ENCODE results near the gene SCP2. TPM values are rescaled to one million over a fixed set of nuclear protein-coding genes. Genes with fewer than 3 reads are reported as not detected.

Gene SCP2
- total and polyA plus RNA-seq, 2 donors: 121 to 137 TPM

DNA sequence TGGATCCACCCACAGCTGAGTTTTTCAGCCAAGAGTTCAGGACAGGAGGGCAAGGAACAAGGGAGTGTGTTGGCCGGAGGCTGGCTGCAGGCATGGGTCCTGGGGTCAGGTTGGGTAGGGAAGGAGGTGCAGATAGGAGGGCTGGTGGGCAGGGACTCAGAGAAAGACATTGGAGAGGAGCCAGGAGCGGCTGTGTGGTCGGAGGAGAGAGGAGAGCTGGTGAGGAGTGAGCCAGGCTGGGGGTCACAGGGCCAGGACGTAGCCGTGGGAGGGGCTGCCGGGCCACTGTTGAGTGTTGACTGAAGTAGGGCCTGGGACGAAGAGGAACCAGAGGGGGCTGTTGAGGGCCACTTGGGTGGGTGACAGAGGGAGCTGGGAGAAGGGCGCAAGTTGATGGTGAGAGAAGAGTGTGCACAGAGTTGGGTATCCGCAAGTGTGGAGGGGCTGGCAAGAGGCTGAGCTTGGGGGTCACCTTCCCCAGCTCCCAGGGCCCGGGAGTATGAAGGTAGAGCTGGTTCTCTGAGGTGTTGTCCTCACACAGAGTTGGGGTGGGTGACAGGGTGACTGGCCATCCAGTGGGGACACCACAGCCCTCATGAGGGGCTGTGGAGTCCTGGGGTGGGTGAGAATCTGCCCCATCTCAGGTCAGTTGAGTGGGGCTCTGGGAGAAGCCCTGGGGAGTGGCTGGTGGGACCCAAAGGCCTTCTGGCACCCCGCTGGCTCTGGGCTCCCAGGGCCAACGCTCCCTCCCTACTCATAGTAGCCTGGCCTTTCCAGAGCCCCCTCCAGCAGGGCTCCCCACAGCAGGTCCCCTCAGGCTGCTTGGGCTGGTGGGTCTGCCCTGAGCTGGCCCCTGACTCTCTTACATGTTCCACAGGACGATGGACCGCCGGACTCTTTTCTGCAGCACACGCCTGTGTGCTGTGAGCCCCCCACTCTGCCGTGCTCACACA lies 156.8 kb downstream of the SCP2 start:
- Histone ChIP-seq H3K36me3 (ENCODE audit: insufficient read depth) (no peaks in the 10 kb centered on the region), H3K27ac (ENCODE audit: low read depth) (no peak overlapping the region)
- WGBS: 83% methylated on average over 17 of the region's 17 CpGs

DNA sequence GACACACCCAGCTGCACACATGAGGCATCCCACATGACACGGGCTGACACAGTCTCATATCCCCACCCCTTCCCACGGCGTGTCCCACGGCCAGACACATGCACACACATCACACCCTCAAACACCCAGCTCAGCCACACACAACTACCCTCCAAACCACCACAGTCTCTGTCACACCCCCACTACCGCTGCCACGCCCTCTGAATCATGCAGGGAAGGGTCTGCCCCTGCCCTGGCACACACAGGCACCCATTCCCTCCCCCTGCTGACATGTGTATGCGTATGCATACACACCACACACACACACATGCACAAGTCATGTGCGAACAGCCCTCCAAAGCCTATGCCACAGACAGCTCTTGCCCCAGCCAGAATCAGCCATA lies 157.5 kb downstream of the SCP2 start:
- no peak for DNase-seq (ENCODE audit: extremely low spot score)
- Histone ChIP-seq H3K27ac (ENCODE audit: low read depth) (no peak overlapping the region), H3K36me3 (ENCODE audit: insufficient read depth) (no peaks in the 10 kb centered on the region), H3K4me3 (ENCODE audit: low read depth, low read length) (no peak overlapping the region), H3K4me1 (ENCODE audit: insufficient read depth) (no peaks in the 10 kb centered on the region)
- WGBS: 85% methylated on average over 8 of the region's 8 CpGs

More for the DNA sequence above, 156.8 kb downstream of the SCP2 start:
- H3K4me1 ChIP-seq (ENCODE audit: insufficient read depth): no peaks in the 10 kb centered on the region
- no peak overlapping the region for H3K4me3 ChIP-seq (ENCODE audit: low read depth, low read length)
- no peak for DNase-seq (ENCODE audit: extremely low spot score)

DNA sequence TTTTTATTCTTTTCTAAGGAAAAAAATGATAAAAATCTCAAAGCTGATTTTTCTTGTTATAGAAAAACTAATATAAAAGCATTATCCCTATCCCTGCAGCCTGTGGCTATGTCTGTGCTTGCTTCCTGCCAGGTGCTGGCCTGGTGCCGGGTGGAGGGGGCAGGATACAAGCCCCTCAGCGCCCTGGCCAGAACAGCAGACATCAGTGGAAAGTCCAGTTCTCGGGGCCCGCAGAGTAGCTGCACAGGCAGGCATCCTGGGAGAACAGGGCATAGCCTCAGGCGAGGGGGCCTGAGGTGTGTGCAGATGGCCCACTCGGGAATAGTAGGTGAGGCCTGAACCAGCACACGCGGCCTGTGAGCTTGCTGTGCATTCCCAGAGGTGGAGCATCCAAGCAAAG lies 158.3 kb downstream of the SCP2 start:
- no peak for DNase-seq (ENCODE audit: extremely low spot score)
- H3K36me3 ChIP-seq (ENCODE audit: insufficient read depth): no peaks in the 10 kb centered on the region
- WGBS: 95% methylated on average over 8 of the region's 8 CpGs
- no peaks in the 10 kb centered on the region for H3K4me1 ChIP-seq (ENCODE audit: insufficient read depth)
- no peak overlapping the region for H3K27ac ChIP-seq (ENCODE audit: low read depth)
- no peak overlapping the region for H3K4me3 ChIP-seq (ENCODE audit: low read depth, low read length)

DNA sequence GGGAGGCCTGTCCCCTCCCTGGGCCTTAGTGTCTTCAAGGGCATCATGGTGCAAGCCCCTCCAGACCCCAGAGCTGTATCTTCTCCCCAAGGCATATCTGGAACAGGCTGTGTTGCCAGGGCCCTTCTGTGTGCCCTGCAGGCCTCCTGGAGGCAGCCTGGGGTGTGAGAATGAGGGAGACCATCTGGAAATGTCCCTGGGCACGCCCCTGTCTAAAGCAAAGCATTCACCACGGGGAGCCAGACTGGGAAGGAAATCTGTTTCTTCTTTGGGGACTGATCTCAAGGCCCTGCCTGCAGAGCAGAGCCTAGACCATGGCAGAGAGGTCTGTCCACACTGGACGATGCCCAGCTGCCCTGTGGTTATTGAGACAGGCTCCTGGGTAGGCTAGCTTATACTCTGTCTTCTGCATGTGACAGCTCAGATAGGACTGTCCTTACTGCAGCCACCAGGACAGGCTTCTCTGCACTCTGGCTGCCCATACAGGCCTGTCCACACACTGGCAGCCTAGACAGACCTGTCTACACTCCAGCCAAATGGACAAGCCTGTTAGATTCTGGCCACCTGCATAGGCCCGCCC lies 159.5 kb downstream of the SCP2 start:
- H3K4me1 ChIP-seq (ENCODE audit: insufficient read depth): no peaks in the 10 kb centered on the region
- no peak for DNase-seq (ENCODE audit: extremely low spot score)
- 65% methylated on average over 4 of the region's 4 CpGs for WGBS
- no peak overlapping the region for H3K4me3 ChIP-seq (ENCODE audit: low read depth, low read length)
- H3K36me3 ChIP-seq (ENCODE audit: insufficient read depth): no peaks in the 10 kb centered on the region
- H3K27ac ChIP-seq (ENCODE audit: low read depth): no peak overlapping the region

DNA sequence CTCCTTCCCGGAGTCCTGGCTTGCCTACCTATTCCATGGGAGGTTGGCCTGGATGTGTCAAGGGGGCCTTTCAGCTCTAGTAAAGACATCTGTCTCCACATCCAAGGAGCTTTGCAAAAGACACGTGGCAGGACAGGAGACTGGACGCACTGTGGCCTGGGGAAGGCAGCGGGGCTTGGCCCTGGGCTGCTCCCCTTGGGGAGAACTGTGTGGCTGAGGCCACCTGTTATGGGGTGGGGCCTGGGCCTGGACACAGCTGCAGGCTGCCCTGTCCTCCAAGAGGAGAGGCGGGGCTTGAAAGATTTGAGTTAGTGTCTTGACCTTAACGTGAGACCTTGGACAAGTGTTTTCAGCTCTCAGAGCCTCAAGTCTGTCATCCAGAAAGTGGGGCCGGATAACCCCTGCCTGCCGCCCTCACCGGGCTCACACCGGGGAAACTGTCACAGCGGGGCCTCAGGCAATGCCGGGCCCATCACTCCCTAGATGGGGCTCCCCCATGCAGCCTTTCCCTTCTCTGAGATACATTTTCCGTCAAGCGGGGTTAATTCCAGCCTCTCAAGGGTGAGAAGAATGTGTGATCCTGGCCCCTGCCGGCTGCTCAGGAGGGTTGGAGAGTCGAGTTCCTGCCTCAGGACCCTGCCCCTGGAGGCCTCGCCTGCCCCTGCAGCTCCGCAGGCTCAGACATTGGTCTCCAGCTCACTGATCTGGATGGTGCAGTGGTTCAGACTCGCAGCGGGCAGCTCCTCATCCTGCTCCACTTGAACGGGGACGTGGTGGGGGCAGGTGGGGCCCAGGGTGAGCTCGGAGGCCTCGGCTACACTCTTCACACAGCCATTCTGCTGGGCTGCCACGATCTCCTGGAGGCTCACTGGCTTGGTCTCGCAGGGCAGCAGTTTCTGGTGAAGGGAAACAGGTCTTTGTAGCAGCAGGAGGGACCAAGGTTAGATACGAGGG lies 160.5 kb downstream of the SCP2 start:
- H3K4me3 ChIP-seq (ENCODE audit: low read depth, low read length): no peak overlapping the region
- H3K27ac ChIP-seq (ENCODE audit: low read depth): no peak overlapping the region
- H3K36me3 ChIP-seq (ENCODE audit: insufficient read depth): no peaks in the 10 kb centered on the region
- DNase-seq (ENCODE audit: extremely low spot score): no peak
- 90% methylated on average over 27 of the region's 27 CpGs for WGBS
- no peaks in the 10 kb centered on the region for H3K4me1 ChIP-seq (ENCODE audit: insufficient read depth)

DNA sequence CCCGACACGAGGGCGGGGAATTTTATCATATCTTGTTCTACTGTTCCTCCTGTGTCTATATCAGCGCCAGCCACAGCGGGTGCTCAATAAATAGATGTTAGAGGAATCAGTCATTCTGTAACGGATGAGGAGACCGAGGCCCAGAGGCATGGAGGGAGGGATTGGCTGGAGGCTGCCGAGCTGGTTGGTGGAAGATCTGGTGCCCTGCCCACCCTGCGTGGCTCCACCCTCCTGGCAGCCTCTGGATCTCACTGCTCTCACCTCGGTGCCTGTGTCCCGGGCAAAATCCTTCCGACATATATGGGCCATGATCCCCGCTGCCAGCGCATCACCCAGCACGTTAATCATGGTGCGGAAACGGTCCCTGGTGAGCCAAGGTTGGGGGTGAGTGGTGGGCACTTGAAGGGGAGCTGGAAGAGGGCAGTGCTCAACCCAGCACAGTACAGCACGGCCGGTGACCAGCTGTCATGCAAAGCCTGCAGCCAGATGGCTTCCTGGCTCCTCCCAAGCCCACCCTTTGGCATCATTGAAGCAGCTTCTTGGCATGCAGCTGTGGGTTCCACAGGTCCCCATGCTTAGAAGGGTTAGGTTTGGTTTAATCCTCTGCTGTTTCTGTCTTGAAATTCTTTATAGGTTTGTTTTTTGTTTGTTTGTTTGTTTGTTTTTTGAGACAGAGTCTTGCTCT lies 161.7 kb downstream of the SCP2 start:
- DNase-seq (ENCODE audit: extremely low spot score): no peak
- Histone ChIP-seq H3K36me3 (ENCODE audit: insufficient read depth) (no peaks in the 10 kb centered on the region), H3K4me3 (ENCODE audit: low read depth, low read length) (no peak overlapping the region), H3K27ac (ENCODE audit: low read depth) (no peak overlapping the region), H3K4me1 (ENCODE audit: insufficient read depth) (no peaks in the 10 kb centered on the region)
- 87% methylated on average over 19 of the region's 19 CpGs for WGBS

DNA sequence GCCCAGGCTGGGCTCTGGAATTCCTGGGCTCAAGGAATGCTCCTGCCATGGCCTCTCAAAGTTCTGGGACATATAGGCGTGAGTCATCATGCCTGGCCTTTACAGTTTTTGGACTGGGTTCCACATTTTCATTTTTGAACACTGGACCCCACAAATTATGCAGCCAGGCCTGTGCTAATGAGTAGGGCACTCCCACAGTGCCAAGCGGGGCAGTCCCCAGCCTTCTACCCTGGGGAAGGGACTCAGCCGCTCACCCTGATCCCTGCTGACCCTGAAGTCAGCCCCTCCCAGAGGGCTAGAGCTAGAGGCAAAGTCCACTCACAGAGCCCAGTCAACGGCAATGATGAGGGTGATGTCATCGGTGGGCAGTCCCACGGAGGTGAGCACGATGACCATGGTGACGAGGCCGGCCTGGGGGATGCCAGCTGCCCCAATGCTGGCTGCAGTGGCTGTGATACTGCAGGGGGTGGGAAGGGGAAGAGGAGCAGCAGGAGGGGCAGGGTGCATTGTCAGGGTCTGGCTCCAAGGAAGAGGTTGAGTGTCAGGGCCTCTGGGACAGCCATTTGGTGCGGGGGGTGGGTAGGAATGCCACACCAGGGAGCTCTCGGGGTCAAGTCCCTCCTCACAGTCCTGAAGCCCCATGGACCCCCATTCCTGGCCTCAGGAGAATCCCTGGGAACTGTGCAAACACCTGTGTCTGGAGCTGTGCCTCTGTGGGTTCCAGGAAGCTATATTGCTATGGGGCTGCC lies 162.6 kb downstream of the SCP2 start:
- Histone ChIP-seq H3K27ac (ENCODE audit: low read depth) (no peak overlapping the region), H3K36me3 (ENCODE audit: insufficient read depth) (no peaks in the 10 kb centered on the region), H3K4me1 (ENCODE audit: insufficient read depth) (no peaks in the 10 kb centered on the region), H3K4me3 (ENCODE audit: low read depth, low read length) (no peak overlapping the region)
- 84% methylated on average over 11 of the region's 11 CpGs for WGBS
- DNase-seq (ENCODE audit: extremely low spot score): no peak

DNA sequence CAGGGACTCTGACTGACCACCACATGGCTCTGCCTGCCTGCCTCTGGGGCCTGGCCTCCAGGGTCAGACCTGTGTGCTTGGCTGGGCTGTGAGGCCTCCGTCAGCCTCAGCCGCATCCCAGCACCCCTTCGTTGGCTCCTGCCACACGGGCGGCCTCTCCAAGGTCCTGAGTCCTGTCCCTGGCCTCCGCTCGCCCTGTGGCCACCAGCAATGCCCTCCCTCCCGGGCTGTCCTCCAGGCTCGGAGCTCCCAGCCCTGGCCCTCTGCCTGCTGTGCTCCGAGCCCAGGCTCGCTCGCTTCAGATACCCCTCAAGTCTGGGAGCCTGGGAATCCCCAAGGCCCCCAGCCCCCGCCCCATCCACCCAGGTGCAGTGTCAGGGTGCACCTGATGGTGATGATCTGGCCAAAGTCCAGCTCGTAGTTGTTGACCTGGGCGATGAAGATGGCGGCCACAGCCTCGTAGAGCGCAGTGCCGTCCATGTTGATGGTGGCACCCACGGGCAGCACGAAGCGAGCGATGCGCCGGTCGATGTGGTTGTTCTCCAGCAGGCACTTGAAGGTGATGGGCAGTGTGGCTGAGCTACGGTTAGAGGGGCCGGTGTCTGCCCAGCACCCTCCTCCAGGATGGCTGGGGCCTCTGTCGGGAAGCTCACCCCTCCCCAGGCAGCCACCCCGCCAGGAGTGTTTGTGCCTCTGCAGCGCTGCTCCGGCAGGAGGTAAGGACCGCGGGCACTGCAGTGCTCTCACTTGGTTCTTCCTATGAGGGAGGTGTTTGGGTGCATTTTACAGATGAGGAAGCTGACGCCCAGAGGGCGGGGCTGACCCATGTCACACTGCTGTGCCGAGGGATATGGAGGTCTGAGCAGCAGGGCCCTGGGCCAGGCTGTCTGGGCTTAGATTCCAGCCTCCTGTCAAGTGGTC lies 163.4 kb downstream of the SCP2 start:
- Histone ChIP-seq H3K4me1 (ENCODE audit: insufficient read depth) (no peaks in the 10 kb centered on the region), H3K36me3 (ENCODE audit: insufficient read depth) (no peaks in the 10 kb centered on the region), H3K27ac (ENCODE audit: low read depth) (no peak overlapping the region), H3K4me3 (ENCODE audit: low read depth, low read length) (no peak overlapping the region)
- 85% methylated on average over 37 of the region's 37 CpGs for WGBS
- no peak for DNase-seq (ENCODE audit: extremely low spot score)

DNA sequence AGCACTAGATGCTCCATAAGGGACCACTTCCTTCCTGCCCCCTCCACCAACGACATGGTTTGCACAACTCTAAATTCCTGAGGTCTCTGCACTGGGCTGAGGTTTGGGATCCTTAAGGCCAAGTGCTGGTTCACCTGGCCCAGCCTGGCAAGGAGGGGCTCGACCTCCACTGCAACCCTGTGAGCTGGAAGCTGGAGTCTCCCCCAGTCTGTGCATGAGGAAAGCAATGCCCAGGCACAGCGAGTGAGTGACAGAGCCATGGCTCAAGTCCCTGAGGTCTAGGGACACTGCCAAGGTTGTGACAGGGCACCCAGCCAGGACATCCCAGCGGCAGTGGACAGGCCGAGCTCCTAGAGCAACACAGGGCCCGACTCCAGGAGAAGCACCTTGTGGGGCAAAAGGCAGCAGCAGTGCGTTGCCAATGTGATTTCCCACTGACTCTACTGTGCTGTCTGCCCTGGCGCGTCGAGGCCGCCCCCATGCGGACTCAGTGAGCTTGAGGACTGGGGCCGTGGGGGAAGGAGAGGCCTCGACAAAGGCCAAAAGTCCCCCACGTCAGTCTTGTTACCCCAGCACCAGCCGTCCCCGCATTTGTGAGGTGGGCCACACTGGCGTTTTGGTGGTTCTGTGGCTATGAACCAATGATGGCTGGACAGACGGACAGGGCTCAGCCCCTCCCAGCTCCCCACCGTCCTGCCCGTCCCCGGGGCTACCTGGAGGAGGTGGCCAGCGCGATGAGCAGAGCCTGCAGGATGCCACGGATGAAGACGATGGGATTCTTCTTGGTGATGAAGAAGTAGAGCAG lies 165.0 kb downstream of the SCP2 start:
- 89% methylated on average over 26 of the region's 26 CpGs for WGBS
- Histone ChIP-seq H3K4me3 (ENCODE audit: low read depth, low read length) (no peak overlapping the region), H3K36me3 (ENCODE audit: insufficient read depth) (no peaks in the 10 kb centered on the region), H3K27ac (ENCODE audit: low read depth) (no peak overlapping the region), H3K4me1 (ENCODE audit: insufficient read depth) (no peaks in the 10 kb centered on the region)
- DNase-seq (ENCODE audit: extremely low spot score): no peak

DNA sequence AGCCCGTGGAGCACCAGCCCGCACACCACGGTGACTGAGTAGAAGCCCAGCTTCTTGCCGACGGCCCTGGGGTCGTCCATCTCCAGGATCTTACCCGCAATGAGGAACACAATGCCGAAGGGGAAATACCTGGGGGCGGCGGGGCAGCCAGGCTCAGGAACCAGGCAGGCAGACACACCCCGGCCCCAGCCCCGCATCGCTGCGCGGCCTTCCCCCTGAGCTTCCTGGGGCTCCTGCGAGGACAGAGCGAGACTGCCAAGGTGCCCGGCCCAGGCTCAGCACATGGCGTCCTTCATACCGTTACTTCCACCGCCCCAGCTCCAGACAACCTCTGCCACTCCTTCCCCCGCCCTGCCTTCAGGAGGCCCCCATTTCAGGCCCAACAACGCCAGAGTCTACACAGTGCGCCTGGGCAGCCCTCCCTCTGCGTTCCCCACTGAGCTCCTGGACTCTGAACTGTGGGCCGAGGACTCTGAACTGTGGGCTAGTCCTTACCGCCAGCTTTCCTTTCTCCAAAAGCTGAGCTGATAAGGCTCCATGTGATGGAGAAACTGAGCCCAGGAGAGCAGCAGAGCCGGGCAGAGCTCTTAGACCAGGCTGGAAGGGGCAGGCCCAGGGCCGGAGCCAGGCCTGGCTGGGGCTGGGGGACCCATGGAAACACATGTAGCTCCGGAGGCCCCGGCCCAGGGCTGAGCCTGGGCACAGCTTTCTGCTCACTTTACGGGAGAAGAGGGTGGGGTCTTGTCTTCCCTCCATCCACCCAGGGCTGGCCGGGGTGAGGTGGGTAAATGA lies 165.8 kb downstream of the SCP2 start:
- no peak overlapping the region for H3K27ac ChIP-seq (ENCODE audit: low read depth)
- H3K4me1 ChIP-seq (ENCODE audit: insufficient read depth): no peaks in the 10 kb centered on the region
- no peaks in the 10 kb centered on the region for H3K36me3 ChIP-seq (ENCODE audit: insufficient read depth)
- no peak overlapping the region for H3K4me3 ChIP-seq (ENCODE audit: low read depth, low read length)
- DNase-seq (ENCODE audit: extremely low spot score): no peak
- 91% methylated on average over 33 of the region's 33 CpGs for WGBS

DNA sequence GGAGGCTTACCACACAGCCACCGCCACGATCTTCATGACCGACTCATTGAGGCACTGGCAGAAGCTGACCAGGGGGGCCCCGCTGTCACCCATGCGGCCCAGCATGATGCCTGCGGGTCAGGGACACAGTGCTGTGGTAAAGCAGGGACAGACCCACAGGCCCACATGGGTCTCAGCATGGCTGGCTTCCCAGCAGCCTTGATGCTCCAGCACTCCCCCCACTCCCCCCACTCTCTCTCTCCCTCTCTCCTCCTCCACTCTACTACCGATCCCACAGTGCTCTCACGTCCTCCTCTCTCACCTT lies 166.3 kb downstream of the SCP2 start:
- Histone ChIP-seq H3K36me3 (ENCODE audit: insufficient read depth) (no peaks in the 10 kb centered on the region), H3K27ac (ENCODE audit: low read depth) (no peak overlapping the region), H3K4me1 (ENCODE audit: insufficient read depth) (no peaks in the 10 kb centered on the region), H3K4me3 (ENCODE audit: low read depth, low read length) (no peak overlapping the region)
- DNase-seq (ENCODE audit: extremely low spot score): no peak
- WGBS: 90% methylated on average over 8 of the region's 8 CpGs

All from urinary bladder (tissue), 4 donors.